GM12873 (cell line): ENCODE data around the gene RHBDF2.

Source experiments
- TF ChIP-seq, protein P1 (sequence below): IDR thresholded peaks from 2 replicates; pipeline ENCODE4 v1.5.1; 2012; ENCODE audit warnings: low read depth, mild to moderate bottlenecking, moderate library complexity, low read length, control low read depth; ENCODE audit not compliant: insufficient read depth; ENCODE audit errors: missing control alignments

RHBDF2 gene

GRCh38 chr17:76524598-76525512 is 23.6 kb upstream of the RHBDF2 start:
- TF ChIP-seq, protein P1, sequence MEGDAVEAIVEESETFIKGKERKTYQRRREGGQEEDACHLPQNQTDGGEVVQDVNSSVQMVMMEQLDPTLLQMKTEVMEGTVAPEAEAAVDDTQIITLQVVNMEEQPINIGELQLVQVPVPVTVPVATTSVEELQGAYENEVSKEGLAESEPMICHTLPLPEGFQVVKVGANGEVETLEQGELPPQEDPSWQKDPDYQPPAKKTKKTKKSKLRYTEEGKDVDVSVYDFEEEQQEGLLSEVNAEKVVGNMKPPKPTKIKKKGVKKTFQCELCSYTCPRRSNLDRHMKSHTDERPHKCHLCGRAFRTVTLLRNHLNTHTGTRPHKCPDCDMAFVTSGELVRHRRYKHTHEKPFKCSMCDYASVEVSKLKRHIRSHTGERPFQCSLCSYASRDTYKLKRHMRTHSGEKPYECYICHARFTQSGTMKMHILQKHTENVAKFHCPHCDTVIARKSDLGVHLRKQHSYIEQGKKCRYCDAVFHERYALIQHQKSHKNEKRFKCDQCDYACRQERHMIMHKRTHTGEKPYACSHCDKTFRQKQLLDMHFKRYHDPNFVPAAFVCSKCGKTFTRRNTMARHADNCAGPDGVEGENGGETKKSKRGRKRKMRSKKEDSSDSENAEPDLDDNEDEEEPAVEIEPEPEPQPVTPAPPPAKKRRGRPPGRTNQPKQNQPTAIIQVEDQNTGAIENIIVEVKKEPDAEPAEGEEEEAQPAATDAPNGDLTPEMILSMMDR = no peak

- TF ChIP-seq, protein P1 = peak; percentile 100
Measured at GRCh38 chr17:76523084-76524037, 22.1 kb upstream of the RHBDF2 start.

DNA sequence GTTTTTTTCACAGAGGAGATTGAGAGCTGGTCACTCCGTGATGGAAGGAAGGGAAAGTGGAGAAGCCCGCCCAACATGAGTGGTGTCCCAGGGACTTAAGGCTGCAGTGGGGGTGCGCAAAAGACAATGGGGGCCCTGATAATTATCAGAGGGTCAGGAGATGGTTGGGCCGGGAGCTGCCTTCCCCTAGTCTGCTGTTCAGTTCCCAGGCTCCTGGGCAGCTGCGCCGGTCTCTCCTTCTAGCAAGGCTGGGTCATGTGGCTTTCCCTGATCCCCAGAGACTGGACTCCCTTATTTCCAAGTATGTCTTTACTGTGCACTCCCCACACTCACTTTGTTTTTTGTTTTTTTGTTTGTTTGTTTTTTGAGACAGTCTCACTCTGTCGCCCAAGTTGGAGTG is 20.0 kb upstream of the RHBDF2 start:
- TF ChIP-seq, protein P1 = no peak

GRCh38 chr17:76519048-76519966 is 18.1 kb upstream of the RHBDF2 start:
- TF ChIP-seq, protein P1 = no peak

DNA sequence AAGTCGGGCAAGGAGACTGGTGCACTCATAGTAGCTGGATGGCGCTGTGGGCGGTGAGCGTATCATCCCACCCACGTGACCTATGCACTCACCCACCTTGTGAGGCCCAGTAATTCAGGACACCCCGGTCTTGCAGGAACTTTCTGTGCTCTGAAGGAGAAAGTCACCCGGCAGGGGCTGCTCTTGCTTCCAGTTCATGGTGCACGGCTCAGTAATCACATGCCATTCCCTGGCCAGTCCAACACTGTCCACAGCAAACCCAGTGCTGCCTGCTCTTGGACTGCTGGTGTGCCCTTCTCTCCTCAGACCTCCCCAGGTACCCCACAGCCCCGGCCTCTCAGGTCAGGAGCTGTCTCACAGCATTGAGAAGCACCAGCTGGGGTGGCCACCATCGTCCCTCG is 16.4 kb upstream of the RHBDF2 start:
- TF ChIP-seq, protein P1 = no peak

DNA sequence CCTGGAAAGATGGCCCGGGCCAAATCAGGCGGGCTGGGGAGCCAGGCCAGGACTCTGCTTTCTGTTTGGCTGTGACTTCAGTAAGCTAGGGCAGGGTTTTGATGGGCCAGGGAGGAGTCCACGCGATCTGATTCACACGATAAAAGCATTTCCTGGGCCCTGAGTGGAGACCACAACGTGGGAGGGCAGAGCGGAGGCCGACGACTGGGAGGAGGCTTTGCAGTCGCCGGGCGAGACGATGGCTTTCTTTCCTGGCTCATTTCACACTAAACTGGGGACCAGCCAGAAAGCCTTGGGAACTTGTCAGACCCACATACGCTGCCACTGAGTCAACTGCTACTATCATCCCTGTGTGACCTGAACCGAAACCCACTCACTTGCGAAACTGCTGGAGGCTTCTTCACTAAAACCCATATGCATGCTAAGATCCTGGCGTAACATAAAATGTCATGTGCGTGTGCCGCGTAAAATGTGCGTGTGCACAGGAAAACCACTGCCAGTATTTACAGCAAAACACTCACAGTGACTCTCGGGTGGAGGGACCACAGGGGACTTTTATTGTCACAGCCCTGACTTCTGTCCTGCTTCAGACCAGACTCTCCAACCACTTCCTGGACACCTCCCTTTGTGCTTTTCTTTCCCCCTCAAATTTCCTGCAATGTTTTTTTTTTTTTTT is 14.2 kb upstream of the RHBDF2 start:
- TF ChIP-seq, protein P1 = no peak
